ENCODE data around the gene KDM6A.

DNA sequence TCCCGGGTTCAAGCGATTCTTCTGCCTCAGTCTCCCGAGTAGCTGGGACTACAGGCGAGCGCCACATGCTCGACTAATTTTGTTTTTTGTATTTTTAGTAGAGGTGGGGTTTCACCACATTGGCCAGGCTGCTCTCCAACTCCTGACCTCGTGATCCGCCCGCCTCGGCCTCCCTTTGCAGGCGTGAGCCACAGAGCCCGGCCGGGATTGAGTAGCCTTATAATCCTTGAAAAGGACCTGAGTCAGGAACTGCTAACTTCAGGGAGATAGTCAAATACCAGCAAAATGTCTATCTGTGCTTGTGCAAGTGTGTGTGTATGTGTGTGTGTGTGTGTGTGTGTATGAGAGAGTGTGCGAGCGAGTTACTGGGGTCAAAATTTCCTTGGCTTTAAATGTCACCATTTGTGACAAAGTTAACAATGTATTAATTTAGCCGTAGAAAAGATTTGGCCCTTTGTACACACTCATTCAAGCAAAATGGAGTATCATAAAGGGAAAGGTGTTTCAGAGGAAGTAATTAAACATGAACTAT, 1.8 kb upstream of the KDM6A start:
- TF ChIP-seq CTCF (conservative IDR thresholded peaks at IDR 0.05; ENCODE audit: low read depth, low read length) (no peak), EZH2 (IDR thresholded peaks at IDR 0.05; ENCODE audit: borderline replicate concordance, low read depth, low read length, poor library complexity, severe bottlenecking) (no peak)

All from A673 (cell line).